Measurements from ENCODE around the gene SRGAP1.

DNA sequence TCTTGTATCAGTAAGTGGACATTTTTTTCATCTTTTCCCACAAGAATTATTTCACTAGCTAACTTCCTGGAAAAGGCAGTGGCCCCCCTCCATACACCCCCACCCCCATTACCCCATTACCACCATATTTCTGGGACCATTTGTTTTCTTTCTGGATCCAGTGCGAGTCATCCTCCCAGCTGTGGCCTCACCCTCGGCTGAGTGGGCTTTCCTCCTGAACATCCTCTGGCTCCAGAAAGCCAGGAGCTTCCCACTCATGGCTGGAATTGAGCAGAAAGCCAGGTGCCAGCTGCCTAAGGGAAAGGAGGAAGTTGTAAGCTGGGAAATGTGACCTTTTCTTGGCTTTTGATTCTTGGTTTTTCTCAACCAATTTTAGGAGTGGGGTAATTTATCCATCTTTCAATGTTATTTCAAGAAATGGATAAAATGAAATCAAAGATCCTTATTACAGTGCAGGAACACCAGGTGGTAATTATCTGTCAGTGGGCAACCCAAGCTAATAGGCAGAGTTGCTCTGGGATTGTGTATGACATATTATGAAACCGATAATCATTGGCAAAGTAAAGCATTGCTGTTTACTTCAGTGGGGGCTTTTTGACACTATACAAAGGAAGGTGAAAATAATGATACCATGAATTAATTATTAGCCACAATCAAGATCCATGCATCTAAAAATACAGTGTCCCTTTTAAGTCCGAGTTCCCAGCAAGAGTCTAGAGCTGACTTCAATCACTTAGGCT is 253.0 kb downstream of the SRGAP1 start:
- TF ChIP-seq, protein P1, sequence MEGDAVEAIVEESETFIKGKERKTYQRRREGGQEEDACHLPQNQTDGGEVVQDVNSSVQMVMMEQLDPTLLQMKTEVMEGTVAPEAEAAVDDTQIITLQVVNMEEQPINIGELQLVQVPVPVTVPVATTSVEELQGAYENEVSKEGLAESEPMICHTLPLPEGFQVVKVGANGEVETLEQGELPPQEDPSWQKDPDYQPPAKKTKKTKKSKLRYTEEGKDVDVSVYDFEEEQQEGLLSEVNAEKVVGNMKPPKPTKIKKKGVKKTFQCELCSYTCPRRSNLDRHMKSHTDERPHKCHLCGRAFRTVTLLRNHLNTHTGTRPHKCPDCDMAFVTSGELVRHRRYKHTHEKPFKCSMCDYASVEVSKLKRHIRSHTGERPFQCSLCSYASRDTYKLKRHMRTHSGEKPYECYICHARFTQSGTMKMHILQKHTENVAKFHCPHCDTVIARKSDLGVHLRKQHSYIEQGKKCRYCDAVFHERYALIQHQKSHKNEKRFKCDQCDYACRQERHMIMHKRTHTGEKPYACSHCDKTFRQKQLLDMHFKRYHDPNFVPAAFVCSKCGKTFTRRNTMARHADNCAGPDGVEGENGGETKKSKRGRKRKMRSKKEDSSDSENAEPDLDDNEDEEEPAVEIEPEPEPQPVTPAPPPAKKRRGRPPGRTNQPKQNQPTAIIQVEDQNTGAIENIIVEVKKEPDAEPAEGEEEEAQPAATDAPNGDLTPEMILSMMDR (IDR thresholded peaks at IDR 0.05; ENCODE audit: poor library complexity), result no peak
- no peak for TF ChIP-seq EZH2phosphoT487 (IDR thresholded peaks at IDR 0.05; ENCODE audit: low read depth, severe bottlenecking, unreplicated experiment)
